Neuronal stem cell (in vitro differentiated cells): ENCODE results near the gene FNDC11.
"Not testable (repeated sequence)": the region's sequence is repeated elsewhere in the genome, so short reads cannot be mapped to it uniquely, and the experiment has no call there.

Experiments used
- DNase-seq: peaks from one replicate; pipeline ENCODE4 v3.0.0-alpha.2; 2013; ENCODE audit warnings: low spot score
- H2AFZ ChIP-seq: one replicate; pipeline ENCODE4 v1.6.1; 2013; ENCODE audit warnings: mild to moderate bottlenecking, low read length, inconsistent platforms
- H2AK5ac ChIP-seq: 2 replicates; pipeline ENCODE4 v1.6.1; 2013; ENCODE audit warnings: low read depth, mild to moderate bottlenecking, inconsistent platforms, low read length, moderate library complexity, mixed read lengths
- H2BK120ac ChIP-seq: 2 replicates; pipeline ENCODE4 v1.6.1; 2013; ENCODE audit warnings: low read depth, mild to moderate bottlenecking, inconsistent platforms, low read length, moderate library complexity, mixed read lengths
- H2BK12ac ChIP-seq: one replicate; pipeline ENCODE4 v1.6.1; 2013; ENCODE audit warnings: low read length, inconsistent platforms
- H2BK15ac ChIP-seq: 2 replicates; pipeline ENCODE4 v1.6.1; 2013; ENCODE audit warnings: mild to moderate bottlenecking, low read length, inconsistent platforms, mixed read lengths
- H2BK5ac ChIP-seq: one replicate; pipeline ENCODE4 v1.6.1; 2013; ENCODE audit warnings: inconsistent platforms, mild to moderate bottlenecking, low read length, moderate library complexity
- H3K14ac ChIP-seq: one replicate; pipeline ENCODE4 v1.6.1; 2013; ENCODE audit warnings: low read length, inconsistent platforms
- H3K18ac ChIP-seq: 2 replicates; pipeline ENCODE4 v1.6.1; 2013; ENCODE audit warnings: low read length, inconsistent platforms
- H3K23ac ChIP-seq: 2 replicates; pipeline ENCODE4 v1.6.1; 2013; ENCODE audit warnings: low read depth, mild to moderate bottlenecking, mixed read lengths, low read length, inconsistent platforms; ENCODE audit not compliant: poor library complexity
- H3K27ac ChIP-seq: replicated peaks from 3 replicates; pipeline ENCODE4 v1.5.1; 2013; ENCODE audit warnings: low read length, inconsistent platforms
- H3K27me3 ChIP-seq, 3 experiments: 2 replicates each; pipeline ENCODE4 v1.6.1; 2013; ENCODE audit warnings: low read length in 3 of 3, mild to moderate bottlenecking in 2 of 3, inconsistent platforms in 1 of 3, low read depth in 1 of 3, mixed read lengths in 1 of 3, moderate library complexity in 1 of 3; ENCODE audit not compliant: control insufficient read depth in 3 of 3, insufficient read depth in 3 of 3
- H3K36me3 ChIP-seq, 2 donors: replicated peaks in 1 of 2; 2 replicates each; pipeline ENCODE4 v1.6.1; 2013; ENCODE audit warnings: low read length in 2 of 2; ENCODE audit not compliant: control insufficient read depth in 2 of 2, insufficient read depth in 2 of 2
- H3K4ac ChIP-seq: 2 replicates; pipeline ENCODE4 v1.6.1; 2013; ENCODE audit warnings: inconsistent platforms, mild to moderate bottlenecking, low read length, moderate library complexity
- H3K4me1 ChIP-seq, 2 donors: 1 replicate in 1 of 2; 2 replicates in 1 of 2; pipeline ENCODE4 v1.6.1; 2013; ENCODE audit warnings: low read length in 2 of 2, low read depth in 1 of 2; ENCODE audit not compliant: control insufficient read depth in 2 of 2, insufficient read depth in 1 of 2
- H3K4me2 ChIP-seq: one replicate; pipeline ENCODE4 v1.6.1; 2013; ENCODE audit warnings: mild to moderate bottlenecking, low read length, inconsistent platforms; ENCODE audit not compliant: insufficient read depth, poor library complexity, severe bottlenecking
- H3K4me3 ChIP-seq, 2 donors: 2 replicates each; pipeline ENCODE4 v1.5.1; 2013; ENCODE audit warnings: low read length in 2 of 2, mild to moderate bottlenecking in 2 of 2, inconsistent platforms in 1 of 2, moderate library complexity in 1 of 2
- H3K79me1 ChIP-seq: one replicate; pipeline ENCODE4 v1.6.1; 2013; ENCODE audit warnings: low read depth, mild to moderate bottlenecking, inconsistent platforms, low read length, moderate library complexity
- H3K9ac ChIP-seq: one replicate; pipeline ENCODE4 v1.6.1; 2013; ENCODE audit warnings: mild to moderate bottlenecking, low read depth, low read length, inconsistent platforms; ENCODE audit not compliant: poor library complexity
- H3K9me3 ChIP-seq, 2 donors: replicated peaks in 1 of 2; 2 replicates each; pipeline versions ENCODE3 to v1.6.1; 2013; ENCODE audit warnings: low read length in 2 of 2, mild to moderate bottlenecking in 2 of 2, inconsistent platforms in 1 of 2, low read depth in 1 of 2, mixed read lengths in 1 of 2, moderate library complexity in 1 of 2; ENCODE audit not compliant: control insufficient read depth in 2 of 2, insufficient read depth in 1 of 2
- H4K8ac ChIP-seq: one replicate; pipeline ENCODE4 v1.6.1; 2013; ENCODE audit warnings: low read depth, mild to moderate bottlenecking, inconsistent platforms, low read length, moderate library complexity
- H4K91ac ChIP-seq: one replicate; pipeline ENCODE4 v1.6.1; 2013; ENCODE audit warnings: low read length, low read depth, mild to moderate bottlenecking, inconsistent platforms; ENCODE audit not compliant: poor library complexity
- WGBS, 2 donors: extraction: QIAGEN DNeasy Blood & Tissue Kit; methylation state at CpG; one replicate each; pipeline ENCODE4 v1.1.7; 2013; ENCODE audit warnings: missing lambda C conversion rate in 2 of 2, mixed read lengths in 1 of 2; ENCODE audit not compliant: insufficient read length in 2 of 2, insufficient replicate concordance in 1 of 2; ENCODE audit errors: extremely low coverage in 2 of 2; 5-methylcytosine and 5-hydroxymethylcytosine counted together

Gene FNDC11

DNA sequence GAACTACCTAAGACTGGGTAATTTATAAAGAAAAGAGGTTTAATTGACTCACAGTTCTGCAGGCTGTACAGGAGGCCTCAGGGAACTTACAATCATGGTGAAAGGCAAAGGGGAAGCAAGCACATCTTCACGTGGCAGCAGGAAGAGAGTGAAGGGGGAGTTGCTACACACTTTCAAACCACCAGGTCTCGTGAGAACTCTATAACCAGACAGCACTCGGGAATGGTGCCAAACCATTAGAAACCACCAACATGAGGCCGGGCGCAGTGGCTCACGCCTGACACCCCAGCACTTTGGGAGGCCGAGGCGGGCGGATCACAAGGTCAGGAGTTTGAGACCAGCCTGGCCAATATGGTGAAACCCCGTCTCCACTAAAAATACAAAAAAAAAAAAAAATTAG, 39.4 kb upstream of the FNDC11 start:
- not testable (repeated sequence) for H3K79me1 ChIP-seq, H3K4me3 ChIP-seq, H2AK5ac ChIP-seq, H3K4me1 ChIP-seq, H4K8ac ChIP-seq, H3K27me3 ChIP-seq, H3K23ac ChIP-seq, H2BK5ac ChIP-seq, H3K18ac ChIP-seq, H3K4me2 ChIP-seq, H3K9me3 ChIP-seq, H2AFZ ChIP-seq, H3K9ac ChIP-seq, H2BK120ac ChIP-seq, H3K27ac ChIP-seq, H3K4ac ChIP-seq, H4K91ac ChIP-seq, H2BK12ac ChIP-seq, H3K14ac ChIP-seq, DNase-seq, H2BK15ac ChIP-seq
- peaks cover 0 to 21% of the 10 kb centered on the region in 2 donors for H3K36me3 ChIP-seq
- WGBS, 2 donors: no CpG with 5 or more reads among the region's 10 CpGs

DNA sequence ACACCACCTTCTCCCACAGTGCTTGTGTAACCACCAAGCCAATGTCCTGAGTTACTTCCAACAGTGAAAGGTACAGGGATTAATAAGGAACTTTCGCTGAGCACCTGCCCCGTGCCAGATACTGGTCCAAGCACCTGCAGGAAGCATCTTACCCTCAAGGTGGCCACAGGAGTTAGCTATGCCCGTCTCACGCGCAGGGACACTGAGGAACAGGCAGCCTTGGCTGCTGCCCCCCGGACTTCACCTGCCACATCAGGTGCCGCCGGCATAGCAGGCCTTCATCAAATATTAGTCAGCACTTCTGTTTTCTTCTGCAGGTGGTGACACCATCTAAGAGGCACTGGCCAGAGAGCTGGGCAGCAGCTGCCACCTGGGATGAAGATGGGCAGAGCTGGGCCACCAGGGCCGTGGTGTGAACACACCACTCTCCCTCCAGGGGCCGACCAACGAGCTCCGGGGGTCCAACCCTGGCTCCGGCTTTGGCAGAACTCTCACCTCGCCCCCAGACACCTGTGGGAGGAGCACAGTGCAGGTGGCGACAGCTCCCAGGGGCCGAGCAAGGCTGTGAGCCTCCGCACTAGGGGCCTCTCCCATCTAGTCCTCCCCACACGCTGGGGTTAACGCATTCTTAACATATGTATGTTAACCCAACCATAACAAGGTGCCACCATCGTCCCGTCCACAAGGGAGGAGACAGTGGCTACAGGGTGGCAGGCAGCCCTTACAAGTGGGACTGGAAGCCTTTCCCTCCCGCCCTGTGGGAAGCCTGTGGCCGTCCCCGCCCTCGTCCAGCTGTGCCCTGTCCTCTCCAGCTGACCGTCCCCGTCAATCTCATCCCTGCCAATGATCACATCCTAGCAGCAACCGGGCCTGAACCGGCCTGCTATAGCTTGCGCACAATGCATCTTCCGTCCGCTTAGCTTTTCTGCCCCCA, 36.3 kb upstream of the FNDC11 start:
- Histone ChIP-seq H3K9me3 (peaks cover 2 to 7% of the 10 kb centered on the region in 2 donors), H2BK15ac (peak overlapping the region; percentile 81), H3K4me3 (no peak overlapping the region), H3K18ac (peak overlapping the region; percentile 57), H3K4ac (peak overlapping the region; percentile 84), H3K23ac (peak overlapping the region; percentile 96), H2AK5ac (peak overlapping the region; percentile 99), H4K91ac (no peak overlapping the region), H2BK5ac (no peak overlapping the region), H2BK120ac (no peak overlapping the region), H3K27ac (no peak overlapping the region), H3K27me3 (peaks cover 0 to 4% (median 0%) of the 10 kb centered on the region in 3 experiments), H3K4me2 (no peak overlapping the region), H3K79me1 (peaks cover 21% of the 10 kb centered on the region), H2AFZ (no peak overlapping the region), H3K4me1 (peaks cover 12 to 13% of the 10 kb centered on the region in 2 donors), H3K14ac (peak overlapping the region; percentile 47), H3K9ac (no peak overlapping the region), H2BK12ac (no peak overlapping the region), H3K36me3 (peaks cover 7 to 36% of the 10 kb centered on the region in 2 donors), H4K8ac (no peak overlapping the region)
- WGBS, 2 donors: no CpG with 5 or more reads among the region's 32 CpGs
- DNase-seq: no peak

GRCh38 chr20:63518351-63518861, 35.6 kb upstream of the FNDC11 start:
- no peak overlapping the region for H2AFZ ChIP-seq
- H3K4me2 ChIP-seq: no peak overlapping the region
- peak overlapping the region; percentile 47 for H3K14ac ChIP-seq
- H3K79me1 ChIP-seq: peaks cover 22% of the 10 kb centered on the region
- peaks cover 14 to 44% of the 10 kb centered on the region in 2 donors for H3K36me3 ChIP-seq
- no peak for DNase-seq
- H3K4ac ChIP-seq: no peak overlapping the region
- no peak overlapping the region for H2BK12ac ChIP-seq
- no peak overlapping the region for H3K4me3 ChIP-seq
- H3K4me1 ChIP-seq: peaks cover 13 to 14% of the 10 kb centered on the region in 2 donors
- peak overlapping the region; percentile 72 for H4K8ac ChIP-seq
- H2AK5ac ChIP-seq: peak overlapping the region; percentile 99
- WGBS, 2 donors: no CpG with 5 or more reads among the region's 20 CpGs
- H3K9me3 ChIP-seq: peaks cover 8 to 15% of the 10 kb centered on the region in 2 donors
- no peak overlapping the region for H2BK120ac ChIP-seq
- peak overlapping the region; percentile 19 for H3K18ac ChIP-seq
- no peak overlapping the region for H4K91ac ChIP-seq
- no peak overlapping the region for H2BK15ac ChIP-seq
- peak overlapping the region; percentile 84 for H2BK5ac ChIP-seq
- H3K27ac ChIP-seq: no peak overlapping the region
- H3K9ac ChIP-seq: peak overlapping the region; percentile 12
- peak overlapping the region; percentile 96 for H3K23ac ChIP-seq
- H3K27me3 ChIP-seq: peaks cover 0 to 3% (median 0%) of the 10 kb centered on the region in 3 experiments
